Activated naive CD4-positive, alpha-beta T cell treated with Interleukin-2 at 50 U/mL for 16 hours (primary cell): Measurements from ENCODE around the gene PARVG.

Experiments used
- DNase-seq: peaks from one replicate; pipeline ENCODE4 v3.0.0-alpha.2; 2020

The PARVG gene

GRCh38 chr22:44246615-44247326 is 66.0 kb downstream of the PARVG start:
- DNase-seq, result no peak

GRCh38 chr22:44247346-44247745 is 66.6 kb downstream of the PARVG start:
- DNase-seq, result no peak

GRCh38 chr22:44247923-44248892 is 67.5 kb downstream of the PARVG start:
- no peak for DNase-seq

GRCh38 chr22:44248926-44249325 is 68.2 kb downstream of the PARVG start:
- no peak for DNase-seq

- DNase-seq, result no peak
Measured at GRCh38 chr22:44249376-44250147, 68.8 kb downstream of the PARVG start.

- no peak for DNase-seq
Measured at GRCh38 chr22:44254811-44255210, 74.1 kb downstream of the PARVG start.

- DNase-seq, result no peak
Measured at GRCh38 chr22:44256085-44256484, 75.4 kb downstream of the PARVG start.

GRCh38 chr22:44256556-44257485 is 76.1 kb downstream of the PARVG start:
- DNase-seq, result no peak
